COLO829 (cell line): ENCODE data around the gene RNF123.
"Not testable (repeated sequence)": the region's sequence is repeated elsewhere in the genome, so short reads cannot be mapped to it uniquely, and the experiment has no call there.

Experiments used
- DNase-seq: peaks from one replicate; pipeline ENCODE4 v3.0.0; 2012; ENCODE audit warnings: low spot score

RNF123 gene

DNA sequence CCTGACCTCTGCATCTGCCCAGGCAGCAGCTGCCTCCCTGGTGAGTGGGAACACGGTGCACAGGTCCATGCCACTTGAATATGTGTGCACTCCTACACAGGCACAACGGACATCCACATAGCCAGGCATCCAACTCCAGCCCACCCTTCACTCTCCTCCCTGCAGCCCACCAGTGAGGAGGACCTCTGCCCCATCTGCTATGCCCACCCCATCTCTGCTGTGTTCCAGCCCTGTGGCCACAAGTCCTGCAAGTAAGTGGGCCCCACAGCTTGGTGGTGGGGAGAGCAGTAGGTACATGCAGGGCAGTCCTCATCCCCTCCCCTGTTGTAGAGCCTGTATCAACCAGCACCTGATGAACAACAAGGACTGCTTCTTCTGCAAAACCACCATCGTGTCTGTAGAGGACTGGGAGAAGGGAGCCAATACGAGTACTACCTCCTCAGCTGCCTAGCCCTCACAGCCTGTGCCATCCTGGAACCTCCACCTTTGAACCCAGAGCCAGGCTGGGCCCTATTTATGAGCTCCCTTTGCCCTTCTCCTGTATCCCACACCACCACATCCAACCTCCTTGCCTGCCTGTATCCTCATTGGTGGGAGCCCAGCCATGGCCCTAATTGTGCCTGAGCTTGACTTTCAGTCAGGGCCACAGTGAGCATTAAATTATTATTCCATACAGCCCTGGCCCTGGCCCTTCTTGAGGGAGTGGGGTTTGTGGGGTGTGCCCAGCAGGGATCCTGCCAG, 31.7 kb downstream of the RNF123 start:
- no peak for DNase-seq

- no peak for DNase-seq
Measured at GRCh38 chr3:49721596-49721895, 32.2 kb downstream of the RNF123 start.

- DNase-seq = no peak
Measured at GRCh38 chr3:49721896-49722781, 32.8 kb downstream of the RNF123 start.

- DNase-seq = no peak
Measured at GRCh38 chr3:49722896-49723295, 33.5 kb downstream of the RNF123 start.

DNA sequence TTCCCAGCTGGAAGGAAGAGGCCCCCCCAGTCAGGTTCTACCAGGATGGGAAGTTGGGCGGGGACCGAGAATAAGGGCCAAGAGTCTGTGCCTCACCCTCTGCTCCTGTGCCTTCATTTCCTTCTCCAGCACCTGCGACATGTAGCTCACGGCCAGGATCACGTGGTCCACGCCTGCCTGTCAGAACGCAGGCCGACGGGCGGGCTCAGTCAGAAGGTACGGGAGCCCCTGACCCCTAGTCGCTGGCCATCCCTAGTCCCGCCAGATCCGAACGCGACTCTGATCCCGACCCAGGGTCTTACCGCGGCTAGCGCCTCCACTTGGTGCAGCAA, 33.9 kb downstream of the RNF123 start:
- peak; percentile 54 for DNase-seq

- DNase-seq = peak; percentile 97
Measured at GRCh38 chr3:49723628-49724551, 34.5 kb downstream of the RNF123 start, which contains the start of gene GMPPB. Gene GMPPB, minus strand, starts transcription at chr3:49723951. Its CDS starts 225 bp downstream, at chr3:49723726.

DNA sequence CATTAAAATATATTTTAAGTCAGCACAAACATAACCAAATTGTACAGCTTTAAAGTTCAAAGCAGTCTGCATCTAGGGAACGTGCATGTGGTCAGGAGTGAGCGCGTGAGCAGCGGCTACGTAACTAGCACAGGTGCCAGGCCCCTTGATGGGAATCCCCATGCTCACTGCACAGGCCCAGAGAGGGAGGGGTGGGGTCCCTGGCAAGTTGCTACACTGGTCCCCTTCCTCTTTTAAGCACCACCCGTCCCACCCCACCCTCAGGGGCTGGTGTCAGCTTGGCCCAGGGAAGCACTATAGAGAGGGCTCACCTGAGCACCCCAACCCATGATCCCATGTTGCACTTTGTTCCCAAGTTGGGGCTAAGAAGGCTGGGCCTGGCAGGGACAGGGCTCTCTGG, 35.2 kb downstream of the RNF123 start:
- DNase-seq = no peak

- DNase-seq = no peak
Measured at GRCh38 chr3:49725906-49726681, 36.7 kb downstream of the RNF123 start.

- no peak for DNase-seq
Measured at GRCh38 chr3:49727154-49727923, 38.0 kb downstream of the RNF123 start.

DNA sequence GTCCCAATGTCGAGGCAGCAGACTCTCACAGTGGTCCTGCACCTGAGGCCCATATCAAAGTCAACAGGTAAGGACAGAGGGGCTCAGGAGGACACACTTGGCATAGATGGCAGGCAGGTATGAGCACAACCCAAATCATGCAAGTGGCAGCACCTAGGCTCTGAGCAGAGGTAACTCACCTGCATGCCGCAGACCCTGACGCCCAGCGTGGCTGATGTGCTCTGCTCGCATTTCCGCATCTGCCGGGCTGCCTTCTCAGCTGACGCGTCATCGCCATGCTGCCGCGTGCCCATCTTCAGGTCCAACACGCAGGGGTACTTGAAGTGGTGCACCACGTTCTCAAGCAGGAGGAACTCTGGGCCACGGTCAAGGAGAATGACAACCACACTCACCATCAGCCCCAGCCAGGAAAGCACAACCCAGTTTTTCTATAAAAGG, 38.6 kb downstream of the RNF123 start:
- no peak for DNase-seq

GRCh38 chr3:49729966-49730609, 40.7 kb downstream of the RNF123 start:
- no peak for DNase-seq

DNA sequence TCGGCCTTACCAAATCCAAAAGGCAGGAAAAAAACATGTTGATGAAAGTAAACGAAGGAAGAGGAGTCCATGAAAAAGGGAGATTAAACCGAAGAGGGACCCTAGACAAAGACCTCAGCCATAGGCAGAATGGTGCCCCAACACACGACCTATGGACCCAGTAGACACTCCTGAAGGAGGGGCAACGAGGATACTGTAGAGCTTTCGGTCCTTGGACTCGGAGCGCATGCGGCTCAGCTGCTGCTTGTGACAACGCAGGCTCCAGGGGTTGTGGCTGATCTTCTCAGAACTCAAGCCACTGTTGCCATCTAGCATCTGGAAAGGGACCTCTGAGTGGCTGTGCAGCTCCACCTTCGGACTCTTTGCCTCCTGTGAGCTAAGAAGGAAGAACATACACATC, 43.2 kb downstream of the RNF123 start:
- DNase-seq = no peak

DNA sequence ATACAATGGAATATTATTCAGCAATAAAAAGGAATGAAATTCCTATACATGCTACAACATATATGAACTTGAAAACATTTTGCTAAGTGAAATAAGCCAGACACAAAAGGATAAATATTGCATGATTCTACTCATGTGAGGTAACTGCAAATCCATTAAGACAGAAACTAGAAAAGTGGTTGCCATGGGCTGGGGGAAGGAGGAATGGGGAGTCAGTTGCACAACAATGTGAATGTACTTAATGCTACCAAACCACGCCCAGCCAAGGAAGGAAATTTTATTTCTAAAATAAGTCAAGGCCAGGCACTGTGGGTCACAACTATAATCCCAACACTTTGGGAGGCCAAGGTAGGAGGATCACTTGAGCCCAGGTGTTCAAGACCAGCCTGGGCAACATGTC, 44.2 kb downstream of the RNF123 start:
- DNase-seq = no peak

DNA sequence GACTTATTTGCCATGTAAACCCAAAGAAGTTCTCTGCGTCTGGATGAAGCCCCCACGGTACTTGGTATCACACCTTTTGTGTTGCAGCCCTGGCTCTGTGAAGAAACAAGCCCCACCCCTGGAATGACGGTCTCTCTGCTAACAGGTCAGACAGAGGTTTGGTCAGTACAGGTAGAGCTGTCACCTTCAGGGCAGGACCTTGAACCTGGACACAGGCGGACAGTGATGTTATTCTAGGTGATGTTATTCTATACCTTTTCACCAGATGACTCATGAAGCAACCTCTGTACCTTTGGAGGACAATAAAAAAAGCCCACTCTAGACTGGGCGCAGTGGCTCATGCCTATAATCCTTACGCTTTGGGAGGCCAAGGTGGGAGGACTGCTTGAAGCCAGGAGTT, 45.4 kb downstream of the RNF123 start:
- DNase-seq = no peak

- DNase-seq = no peak
Measured at GRCh38 chr3:49738067-49738713, 48.8 kb downstream of the RNF123 start.

DNA sequence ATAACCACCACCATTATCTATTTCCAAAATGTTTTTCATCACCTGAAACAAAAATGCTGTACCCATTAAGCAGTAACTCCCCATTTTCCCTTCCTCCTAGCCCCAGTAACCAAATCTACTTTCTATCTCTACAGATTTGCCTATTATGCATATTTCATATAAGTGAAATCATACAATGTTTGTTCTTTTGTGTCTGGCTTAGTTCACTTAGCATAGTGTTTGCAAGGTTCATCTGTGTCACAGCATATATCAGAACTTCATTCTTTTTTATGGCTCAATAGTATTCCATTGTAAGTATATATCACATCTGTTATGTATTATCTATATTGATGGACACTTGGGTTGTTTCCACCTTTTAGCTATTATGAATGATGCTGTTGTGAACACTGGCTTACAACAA, 51.1 kb downstream of the RNF123 start:
- no peak for DNase-seq

DNA sequence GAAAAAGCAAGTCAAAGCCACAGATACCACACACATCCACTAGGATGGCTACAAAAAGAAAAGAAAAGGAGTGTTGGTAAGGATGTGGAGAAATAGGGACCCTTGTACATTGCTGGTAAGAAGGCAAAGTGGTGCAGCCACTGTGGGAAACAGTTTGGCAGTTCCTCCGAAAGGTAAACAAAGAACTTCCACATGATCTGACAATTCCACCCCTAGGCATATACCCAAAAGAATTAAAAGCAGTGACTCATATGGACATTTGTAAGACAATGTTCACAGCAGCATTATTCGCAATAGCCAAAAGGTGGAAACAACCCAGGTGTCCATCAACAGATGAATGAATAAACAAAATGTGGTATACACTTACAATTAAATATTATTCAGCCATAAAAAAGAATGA, 56.6 kb downstream of the RNF123 start:
- no peak for DNase-seq

- DNase-seq = no peak
Measured at GRCh38 chr3:49747792-49748480, 58.6 kb downstream of the RNF123 start.

DNA sequence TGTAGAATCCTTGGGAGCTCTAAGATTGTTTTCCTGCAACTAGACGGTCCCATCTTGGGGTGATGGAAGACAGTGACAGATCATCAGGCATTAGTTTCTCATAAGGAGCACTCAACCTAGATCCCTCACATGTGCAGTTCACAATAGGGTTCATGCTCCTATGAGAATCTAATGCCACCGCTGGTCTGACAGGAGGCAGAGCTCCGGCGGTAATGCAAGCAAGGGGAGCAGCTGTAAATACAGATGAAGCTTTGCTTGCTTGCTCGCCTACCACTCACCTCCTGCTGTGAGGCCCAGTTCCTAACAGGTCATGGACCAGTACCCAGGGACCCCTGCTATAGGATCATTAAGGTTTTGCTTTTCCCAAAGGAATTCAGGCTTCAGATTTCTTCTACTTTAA, 59.5 kb downstream of the RNF123 start:
- DNase-seq = not testable (repeated sequence)
